HepG2 (cell line): Measurements from ENCODE around the gene CD163L1. TPM values are rescaled to one million over a fixed set of nuclear protein-coding genes. Genes with fewer than 3 reads are reported as not detected.

Experiments
- ATAC-seq: fragments of 200-7000 bp; cut with Tn5 transposase; 3 replicates; pipeline ENCODE4 v1.9.1; 2020; ENCODE audit warnings: mild to moderate bottlenecking, moderate library complexity
- BruUV-seq: library from RNA; stranded (reverse); fragments of 400-500 nt; replicated peaks from 2 replicates; lab custom pipeline; 2021; lab: Mats Ljungman, UMichigan
- CTCF ChIA-PET: fragments of 300-600 bp; formaldehyde crosslinking; extraction: SDS; loops from one replicate; lab custom pipeline; 2021; ENCODE audit warnings: low total read pairs, inconsistent platforms, low intra/inter-chr PET ratio; lab: Yijun Ruan, JAX
- POLR2A ChIA-PET: fragments of 350-600 bp; sonication (Branson Sonifier 250); formaldehyde crosslinking; loops from one replicate; lab custom pipeline; 2020; ENCODE audit warnings: antibody characterized with exemption, inconsistent platforms; lab: Yijun Ruan, JAX
- DNase-seq: peaks from one replicate; pipeline ENCODE4 v3.0.0-alpha.2; 2015; ENCODE audit warnings: low spot score
- FAIRE-seq: peaks from 3 replicates; lab custom pipeline; 2011; peaks lifted over from hg19 to GRCh38; lab: Jason Lieb, UNC
- H2AFZ ChIP-seq: one replicate; pipeline ENCODE4 v1.6.1; 2011; ENCODE audit warnings: low read length, inconsistent platforms
- H3K27ac ChIP-seq: fragments of 300-600 bp; 3 replicates; pipeline ENCODE4 v1.8.0; 2011; ENCODE audit warnings: mixed run types, mild to moderate bottlenecking, mixed read lengths, low read length, inconsistent platforms; ENCODE audit not compliant: insufficient read depth; ENCODE audit errors: extremely low read length
- H3K27me3 ChIP-seq, 2 experiments: fragments of 200-600 bp in 1 of 2; 2 replicates in 1 of 2; 3 replicates in 1 of 2; pipeline versions ENCODE4 v1.6.0 to v1.8.0; 2011; ENCODE audit warnings: low read length in 2 of 2, mild to moderate bottlenecking in 2 of 2, moderate library complexity in 2 of 2, inconsistent platforms in 1 of 2; ENCODE audit not compliant: insufficient read depth in 2 of 2, control insufficient read depth in 1 of 2
- H3K36me3 ChIP-seq, 2 experiments: fragments of 200-600 bp in 1 of 2; replicated peaks in 1 of 2; 2 replicates in 1 of 2; 3 replicates in 1 of 2; pipeline versions ENCODE4 v1.5.1 to v1.8.0; 2011; ENCODE audit warnings: low read length in 2 of 2, inconsistent platforms in 1 of 2; ENCODE audit not compliant: insufficient read depth in 2 of 2, control insufficient read depth in 1 of 2
- H3K4me1 ChIP-seq: 2 replicates; pipeline ENCODE4 v1.5.1; 2012; ENCODE audit warnings: low read length, inconsistent platforms; ENCODE audit not compliant: insufficient read depth
- H3K4me2 ChIP-seq: 2 replicates; pipeline ENCODE4 v1.6.0; 2011; ENCODE audit warnings: low read depth, low read length, inconsistent platforms
- H3K4me3 ChIP-seq, 3 experiments: fragments of 200-600 bp in 1 of 3; sonication (generic), shearing (Covaris generic) in 1 of 3; replicated peaks in 1 of 3; 2 replicates each; pipeline ENCODE4 v1.5.1; 2011 to 2016; ENCODE audit warnings: low read length in 3 of 3, inconsistent platforms in 2 of 3, low read depth in 2 of 3, mild to moderate bottlenecking in 2 of 3, control low read depth in 1 of 3, mixed read lengths in 1 of 3; ENCODE audit not compliant: insufficient read depth in 1 of 3
- H3K79me2 ChIP-seq: one replicate; pipeline ENCODE4 v1.6.1; 2011; ENCODE audit warnings: low read length, inconsistent platforms; ENCODE audit not compliant: insufficient read depth
- H3K9ac ChIP-seq: 2 replicates; pipeline ENCODE4 v1.6.0; 2011; ENCODE audit warnings: mild to moderate bottlenecking, low read depth, low read length, inconsistent platforms; ENCODE audit not compliant: insufficient read depth
- H3K9me3 ChIP-seq: 2 replicates; pipeline ENCODE4 v1.5.1; 2012; ENCODE audit warnings: mild to moderate bottlenecking, low read length
- H4K20me1 ChIP-seq: 2 replicates; pipeline ENCODE4 v1.6.0; 2011; ENCODE audit warnings: inconsistent platforms, mild to moderate bottlenecking, low read length, moderate library complexity; ENCODE audit not compliant: insufficient read depth
- ATF5 ChIP-seq: sonication (generic); formaldehyde crosslinking; IDR thresholded peaks from 2 replicates; pipeline ENCODE4 v1.4.0; 2020; ENCODE audit warnings: mild to moderate bottlenecking, low read depth, missing genetic modification reagents
- CREM ChIP-seq, 2 experiments: sonication (generic) in 1 of 2; formaldehyde crosslinking in 1 of 2; IDR thresholded peaks; 2 replicates each; pipeline versions ENCODE4 v1.4.0 to v1.6.1; 2016 to 2020; ENCODE audit warnings: antibody characterized with exemption in 1 of 2, mild to moderate bottlenecking in 1 of 2, missing genetic modification reagents in 1 of 2
- HINFP ChIP-seq: sonication (generic); formaldehyde crosslinking; IDR thresholded peaks from 2 replicates; pipeline ENCODE4 v1.4.0; 2020; ENCODE audit warnings: low read depth, mild to moderate bottlenecking, missing genetic modification reagents
- HOMEZ ChIP-seq: IDR thresholded peaks from 2 replicates; pipeline ENCODE4 v1.6.1; 2016; ENCODE audit warnings: low read depth
- KLF9 ChIP-seq: IDR thresholded peaks from 2 replicates; pipeline ENCODE4 v1.6.1; 2016; ENCODE audit warnings: low read depth
- SAP130 ChIP-seq: IDR thresholded peaks from 2 replicates; pipeline ENCODE4 v1.6.1; 2016; ENCODE audit warnings: low read depth
- SIX4 ChIP-seq: sonication (generic); formaldehyde crosslinking; IDR thresholded peaks from 2 replicates; pipeline ENCODE4 v1.4.0; 2020; ENCODE audit warnings: missing genetic modification reagents
- SRSF9 ChIP-seq: fragments of 200-400 bp; formaldehyde crosslinking; IDR thresholded peaks from 2 replicates; pipeline ENCODE4 v1.6.1; 2018; ENCODE audit warnings: borderline replicate concordance, mild to moderate bottlenecking, low read depth, low read length; ENCODE audit not compliant: insufficient read depth, poor library complexity, severe bottlenecking
- TAF15 ChIP-seq: fragments of 200-400 bp; formaldehyde crosslinking; IDR thresholded peaks from one replicate; pipeline ENCODE4 v1.6.1; 2018; ENCODE audit warnings: mild to moderate bottlenecking, low read depth, low read length; ENCODE audit not compliant: poor library complexity, severe bottlenecking
- U2AF2 ChIP-seq: fragments of 200-400 bp; formaldehyde crosslinking; IDR thresholded peaks from 2 replicates; pipeline ENCODE4 v1.6.1; 2017; ENCODE audit warnings: low read depth, mild to moderate bottlenecking, low read length
- ZBTB42 ChIP-seq: sonication (generic); formaldehyde crosslinking; IDR thresholded peaks from 2 replicates; pipeline ENCODE4 v1.5.0; 2020; ENCODE audit warnings: mild to moderate bottlenecking, missing genetic modification reagents
- ZFP41 ChIP-seq: sonication (generic); formaldehyde crosslinking; IDR thresholded peaks from 2 replicates; pipeline ENCODE4 v1.4.0; 2020; ENCODE audit warnings: mild to moderate bottlenecking, missing genetic modification reagents, borderline replicate concordance
- ZNF121 ChIP-seq: sonication (generic); formaldehyde crosslinking; IDR thresholded peaks from 2 replicates; pipeline ENCODE4 v1.5.0; 2020; ENCODE audit warnings: mild to moderate bottlenecking, missing genetic modification reagents
- ZNF367 ChIP-seq: sonication (generic); formaldehyde crosslinking; IDR thresholded peaks from 2 replicates; pipeline ENCODE4 v1.4.0; 2020; ENCODE audit warnings: missing genetic modification reagents, borderline replicate concordance
- ZNF546 ChIP-seq: sonication (generic); formaldehyde crosslinking; conservative IDR thresholded peaks from 2 replicates; pipeline ENCODE4 v1.8.1; 2023; ENCODE audit warnings: mild to moderate bottlenecking, missing genetic modification reagents
- ZNF562 ChIP-seq: sonication (generic); formaldehyde crosslinking; IDR thresholded peaks from 2 replicates; pipeline ENCODE4 v1.8.0; 2022; ENCODE audit warnings: missing genetic modification reagents, borderline replicate concordance
- ZNF580 ChIP-seq: IDR thresholded peaks from 2 replicates; pipeline ENCODE4 v1.6.1; 2016; ENCODE audit warnings: low read depth, borderline replicate concordance
- ZNF598 ChIP-seq: sonication (generic); formaldehyde crosslinking; IDR thresholded peaks from 2 replicates; pipeline ENCODE4 v1.5.1; 2020; ENCODE audit warnings: mild to moderate bottlenecking, missing genetic modification reagents, borderline replicate concordance
- ZNF644 ChIP-seq: IDR thresholded peaks from 2 replicates; pipeline ENCODE4 v1.6.1; 2016; ENCODE audit warnings: low read depth
- in situ Hi-C: cut with HindIII; loops from 2 replicates; pipeline ENCODE4 v1.10.0; 2017; ENCODE audit warnings: low pct_unique_long_range_greater_than_20kb; ENCODE audit not compliant: extremely low pct_ligation_motif_present
- intact Hi-C: fragments of 100-400 bp; cut with micrococcal nuclease; formaldehyde crosslinking; loops from one replicate; pipeline ENCODE4 v1.10.0; 2022; ENCODE audit not compliant: unreplicated experiment
- polyA plus RNA-seq, 8 experiments: library from polyadenylated mRNA; depleted of rRNA in 3 of 8; stranded (reverse) in 7 of 8; unstranded in 1 of 8; fragments of >200 nt; fragmentation: Illumina TruSeq in 4 of 8; extraction: Trizol in 4 of 8; gene quantifications; 2 replicates each; pipeline versions ENCODE4 v1.2.1 to v1.2.3, GENCODE V29; 2011 to 2016; ENCODE audit warnings: low read depth in 4 of 8, missing spikeins in 1 of 8, mixed read lengths in 1 of 8; ENCODE audit not compliant: insufficient read depth in 1 of 8
- total RNA-seq, 5 experiments: library from RNA; depleted of rRNA; stranded (reverse); fragments of >200 nt; fragmentation: Illumina TruSeq; extraction: Trizol; gene quantifications; 2 replicates each; pipeline ENCODE4 v1.2.3, GENCODE V29; 2016; ENCODE audit warnings: low read depth in 1 of 5

Gene CD163L1
- total and polyA plus RNA-seq, 2 of the 13 experiments (the other 11 are each of a cell fraction or from before 2014, with no cell fraction given) = 3.4 to 6.8 TPM

- TF ChIP-seq ATF5 (CRISPR knock-in tag) = no peak
- TF ChIP-seq TAF15 = no peak
- no peak for TF ChIP-seq HINFP (CRISPR knock-in tag)
- TF ChIP-seq ZNF562 (CRISPR knock-in tag) = no peak
- no peak for TF ChIP-seq SIX4 (CRISPR knock-in tag)
- TF ChIP-seq ZFP41 = no peak
Observed at GRCh38 chr12:7346551-7347225, 97.3 kb downstream of the CD163L1 start (continued).

GRCh38 chr12:7344833-7345606, 98.9 kb downstream of the CD163L1 start:
- H2AFZ ChIP-seq = no peak overlapping the region
- H4K20me1 ChIP-seq = no peaks in the 10 kb centered on the region
- H3K27me3 ChIP-seq = no peaks in the 10 kb centered on the region
- no peak overlapping the region for H3K4me2 ChIP-seq
- FAIRE-seq (no peak), DNase-seq (no peak), ATAC-seq (no peak)
- ChIA-PET POLR2A (no interaction called here), CTCF (no interaction called here)
- H3K4me3 ChIP-seq = no peak overlapping the region
- in situ Hi-C loops (no loop called here), intact Hi-C loops (no loop called here)
- BruUV-seq = no TSS peak
- no peak overlapping the region for H3K27ac ChIP-seq
- no peaks in the 10 kb centered on the region for H3K79me2 ChIP-seq
- no peak overlapping the region for H3K9ac ChIP-seq
- H3K9me3 ChIP-seq = no peaks in the 10 kb centered on the region
- H3K36me3 ChIP-seq = no peaks in the 10 kb centered on the region
- H3K4me1 ChIP-seq = no peaks in the 10 kb centered on the region
- TF ChIP-seq SAP130 (CRISPR knock-in tag) = no peak
- no peak for TF ChIP-seq ZNF367 (CRISPR knock-in tag)
- TF ChIP-seq KLF9 (CRISPR knock-in tag) = no peak
- no peak for TF ChIP-seq ZNF580
- TF ChIP-seq CREM (IDR thresholded peaks at IDR 0.05) = no peak
- no peak for TF ChIP-seq CREM (CRISPR knock-in tag; IDR thresholded peaks at IDR 0.05)
- no peak for TF ChIP-seq ZBTB42
- TF ChIP-seq ZNF598 (CRISPR knock-in tag) = no peak
- TF ChIP-seq U2AF2 = no peak
- no peak for TF ChIP-seq HOMEZ (CRISPR knock-in tag)
- TF ChIP-seq ZNF644 (CRISPR knock-in tag) = no peak
- no peak for TF ChIP-seq SRSF9
- no peak for TF ChIP-seq ZNF546 (CRISPR knock-in tag)
- no peak for TF ChIP-seq ZNF121 (CRISPR knock-in tag)
